ENCODE measurements around the gene PGGT1B. TPM values are rescaled to one million over a fixed set of nuclear protein-coding genes. Genes with fewer than 3 reads are reported as not detected.
A peak's percentile ranks its signal among the peaks of the same experiment; 100 is the strongest.

Gene PGGT1B
- total and polyA plus RNA-seq, 9 of the 15 experiments (the other 6 are each of a cell fraction or from before 2014, with no cell fraction given) = 5.3 to 33.7 (median 19.8) TPM

- TF ChIP-seq, protein P1, sequence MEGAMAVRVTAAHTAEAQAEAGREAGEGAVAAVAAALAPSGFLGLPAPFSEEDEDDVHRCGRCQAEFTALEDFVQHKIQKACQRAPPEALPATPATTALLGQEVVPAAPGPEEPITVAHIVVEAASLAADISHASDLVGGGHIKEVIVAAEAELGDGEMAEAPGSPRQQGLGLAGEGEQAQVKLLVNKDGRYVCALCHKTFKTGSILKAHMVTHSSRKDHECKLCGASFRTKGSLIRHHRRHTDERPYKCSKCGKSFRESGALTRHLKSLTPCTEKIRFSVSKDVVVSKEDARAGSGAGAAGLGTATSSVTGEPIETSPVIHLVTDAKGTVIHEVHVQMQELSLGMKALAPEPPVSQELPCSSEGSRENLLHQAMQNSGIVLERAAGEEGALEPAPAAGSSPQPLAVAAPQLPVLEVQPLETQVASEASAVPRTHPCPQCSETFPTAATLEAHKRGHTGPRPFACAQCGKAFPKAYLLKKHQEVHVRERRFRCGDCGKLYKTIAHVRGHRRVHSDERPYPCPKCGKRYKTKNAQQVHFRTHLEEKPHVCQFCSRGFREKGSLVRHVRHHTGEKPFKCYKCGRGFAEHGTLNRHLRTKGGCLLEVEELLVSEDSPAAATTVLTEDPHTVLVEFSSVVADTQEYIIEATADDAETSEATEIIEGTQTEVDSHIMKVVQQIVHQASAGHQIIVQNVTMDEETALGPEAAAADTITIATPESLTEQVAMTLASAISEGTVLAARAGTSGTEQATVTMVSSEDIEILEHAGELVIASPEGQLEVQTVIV (CRISPR knock-in tag; IDR thresholded peaks at IDR 0.05; ENCODE audit: borderline replicate concordance) = no peak
- TF ChIP-seq, protein P2, sequence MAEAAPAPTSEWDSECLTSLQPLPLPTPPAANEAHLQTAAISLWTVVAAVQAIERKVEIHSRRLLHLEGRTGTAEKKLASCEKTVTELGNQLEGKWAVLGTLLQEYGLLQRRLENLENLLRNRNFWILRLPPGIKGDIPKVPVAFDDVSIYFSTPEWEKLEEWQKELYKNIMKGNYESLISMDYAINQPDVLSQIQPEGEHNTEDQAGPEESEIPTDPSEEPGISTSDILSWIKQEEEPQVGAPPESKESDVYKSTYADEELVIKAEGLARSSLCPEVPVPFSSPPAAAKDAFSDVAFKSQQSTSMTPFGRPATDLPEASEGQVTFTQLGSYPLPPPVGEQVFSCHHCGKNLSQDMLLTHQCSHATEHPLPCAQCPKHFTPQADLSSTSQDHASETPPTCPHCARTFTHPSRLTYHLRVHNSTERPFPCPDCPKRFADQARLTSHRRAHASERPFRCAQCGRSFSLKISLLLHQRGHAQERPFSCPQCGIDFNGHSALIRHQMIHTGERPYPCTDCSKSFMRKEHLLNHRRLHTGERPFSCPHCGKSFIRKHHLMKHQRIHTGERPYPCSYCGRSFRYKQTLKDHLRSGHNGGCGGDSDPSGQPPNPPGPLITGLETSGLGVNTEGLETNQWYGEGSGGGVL (CRISPR knock-in tag; IDR thresholded peaks at IDR 0.05) = no peak
- no peak for TF ChIP-seq KAT8 (IDR thresholded peaks at IDR 0.05; ENCODE audit: low read depth)
- no peak for TF ChIP-seq PCBP2 (IDR thresholded peaks at IDR 0.05; ENCODE audit: low read depth, low read length, poor library complexity, severe bottlenecking)
- TF ChIP-seq, protein P3, sequence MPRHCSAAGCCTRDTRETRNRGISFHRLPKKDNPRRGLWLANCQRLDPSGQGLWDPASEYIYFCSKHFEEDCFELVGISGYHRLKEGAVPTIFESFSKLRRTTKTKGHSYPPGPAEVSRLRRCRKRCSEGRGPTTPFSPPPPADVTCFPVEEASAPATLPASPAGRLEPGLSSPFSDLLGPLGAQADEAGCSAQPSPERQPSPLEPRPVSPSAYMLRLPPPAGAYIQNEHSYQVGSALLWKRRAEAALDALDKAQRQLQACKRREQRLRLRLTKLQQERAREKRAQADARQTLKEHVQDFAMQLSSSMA (CRISPR knock-in tag; IDR thresholded peaks at IDR 0.05) = no peak
Measured at GRCh38 chr5:115295777-115296123, 33.1 kb upstream of the PGGT1B start (continued).

- Histone ChIP-seq H2AFZ (ENCODE audit: low read depth, low read length) (no peak overlapping the region), H4K20me1 (replicated peaks; ENCODE audit: control insufficient read depth, insufficient read depth, low read length) (no peaks in the 10 kb centered on the region), H3K79me2 (ENCODE audit: control insufficient read depth, insufficient read depth, low read length) (peaks cover 15% of the 10 kb centered on the region; the same call in 1 of the 3 replicates), H3K4me1 (replicated peaks in 1 of 2; ENCODE audit: control insufficient read depth in 2 of 2, insufficient read depth in 2 of 2, low read length in 2 of 2) (peaks cover 5 to 6% of the 10 kb centered on the region in 2 experiments; a peak in 4 of 5 replicates), H3K9me3 (replicated peaks; ENCODE audit: control insufficient read depth, insufficient read depth, low read depth, low read length) (peaks cover 11% of the 10 kb centered on the region), H3K4me3 (no peak overlapping the region), H3K4me2 (ENCODE audit: insufficient read depth, low read length) (no peak overlapping the region), H3K9me1 (ENCODE audit: control insufficient read depth, insufficient read depth, low read length) (no peaks in the 10 kb centered on the region), H3K27me3 (ENCODE audit: control insufficient read depth in 2 of 2, insufficient read depth in 2 of 2, low read length in 2 of 2) (no peaks in the 10 kb centered on the region), H3K9ac (ENCODE audit: insufficient read depth in 1 of 2, low read depth in 2 of 2, low read length in 2 of 2) (no peak overlapping the region), H3K27ac (ENCODE audit: extremely low read depth, low read depth, low read length) (no peak overlapping the region), H3K36me3 (ENCODE audit: control insufficient read depth, insufficient read depth, low read length) (no peaks in the 10 kb centered on the region)
- no TSS peak for BruUV-seq (replicated peaks)
- in situ Hi-C loops (cut with MboI) (no loop called here), intact Hi-C loops (cut with micrococcal nuclease) (no loop called here)
- CTCF ChIA-PET (ENCODE audit: low intra/inter-chr PET ratio) = no interaction called here
- no peak for ATAC-seq
- POLR2A ChIA-PET = no interaction called here
- TF ChIP-seq ZNF12 (CRISPR knock-in tag; IDR thresholded peaks at IDR 0.05) (no peak), ZNF316 (IDR thresholded peaks at IDR 0.05) (peak; percentile 85), C11orf30 (IDR thresholded peaks at IDR 0.05; ENCODE audit: low read depth) (peak; percentile 63; the same call in 1 of the 2 replicates), MAFG (tag; conservative IDR thresholded peaks at IDR 0.05) (peak; percentile 56; the same call in 1 of the 2 replicates)
- TF ChIP-seq, protein P4, sequence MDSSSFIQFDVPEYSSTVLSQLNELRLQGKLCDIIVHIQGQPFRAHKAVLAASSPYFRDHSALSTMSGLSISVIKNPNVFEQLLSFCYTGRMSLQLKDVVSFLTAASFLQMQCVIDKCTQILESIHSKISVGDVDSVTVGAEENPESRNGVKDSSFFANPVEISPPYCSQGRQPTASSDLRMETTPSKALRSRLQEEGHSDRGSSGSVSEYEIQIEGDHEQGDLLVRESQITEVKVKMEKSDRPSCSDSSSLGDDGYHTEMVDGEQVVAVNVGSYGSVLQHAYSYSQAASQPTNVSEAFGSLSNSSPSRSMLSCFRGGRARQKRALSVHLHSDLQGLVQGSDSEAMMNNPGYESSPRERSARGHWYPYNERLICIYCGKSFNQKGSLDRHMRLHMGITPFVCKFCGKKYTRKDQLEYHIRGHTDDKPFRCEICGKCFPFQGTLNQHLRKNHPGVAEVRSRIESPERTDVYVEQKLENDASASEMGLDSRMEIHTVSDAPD (CRISPR knock-in tag; IDR thresholded peaks at IDR 0.05) = no peak
- no peak for FAIRE-seq
- DNase-seq (ENCODE audit: extremely low read depth in 1 of 4, low spot score in 3 of 4) = no peak
Measured at GRCh38 chr5:115291397-115291796, 28.7 kb upstream of the PGGT1B start.
